ENCODE data around the gene ADCY9. TPM values are rescaled to one million over a fixed set of nuclear protein-coding genes. Genes with fewer than 3 reads are reported as not detected.

Gene ADCY9
- total RNA-seq, 1 experiment from 2014 or later: 4.7 TPM

DNA sequence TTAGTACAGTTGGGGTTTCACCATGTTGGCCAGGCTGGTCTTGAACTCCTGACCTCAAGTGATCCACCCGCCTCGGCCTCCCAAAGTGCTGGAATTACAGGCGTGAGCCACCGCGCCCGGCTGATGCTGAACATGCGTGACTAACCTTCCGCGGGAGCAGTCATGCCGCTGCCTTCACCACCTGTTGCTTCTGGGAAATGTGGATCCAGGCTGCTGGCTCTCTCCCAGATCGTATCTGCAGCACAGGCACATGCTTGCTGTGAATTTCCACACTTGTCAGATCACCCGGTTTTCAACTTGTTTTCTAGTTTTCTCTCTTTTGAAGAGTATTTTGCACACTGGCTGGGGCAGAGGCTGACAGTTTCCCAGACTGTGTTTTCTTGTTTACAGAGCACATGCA lies 97.9 kb downstream of the ADCY9 start:
- H3K79me2 ChIP-seq (ENCODE audit: insufficient read depth, low read length): no peaks in the 10 kb centered on the region
- 0 out of 7 replicates have a peak overlapping the region, but pooled peaks of 1 of the 3 experiments have one; percentile 60 for H3K27ac Mint-ChIP-seq
- no peak overlapping the region for H3K14ac ChIP-seq (ENCODE audit: insufficient read depth, low read length)
- no peak overlapping the region for H4K5ac ChIP-seq (ENCODE audit: insufficient read length, low read depth, low read length)
- no peak overlapping the region for H2BK12ac ChIP-seq (ENCODE audit: insufficient read length, low read depth, low read length)
- no peak overlapping the region for H2BK15ac ChIP-seq (ENCODE audit: low read depth, low read length)
- no peaks in the 10 kb centered on the region for H3K27me3 ChIP-seq (ENCODE audit: insufficient read depth, low read length)
- DNase-seq: no peak
- H3K4me2 ChIP-seq (ENCODE audit: insufficient read depth, insufficient read length, low read length): no peak overlapping the region
- no peaks in the 10 kb centered on the region for H4K20me1 ChIP-seq (ENCODE audit: control insufficient read depth, insufficient read depth, insufficient read length)
- no peak overlapping the region for H3K9ac ChIP-seq (ENCODE audit: extremely low read depth, insufficient read length, low read length)
- no peaks in the 10 kb centered on the region; a peak in 1 of 7 replicates for H3K36me3 Mint-ChIP-seq (ENCODE audit: insufficient read depth in 1 of 3, low read depth in 3 of 3)
- no peak overlapping the region for H4K91ac ChIP-seq (ENCODE audit: insufficient read length, low read depth, low read length)
- H3K18ac ChIP-seq (ENCODE audit: insufficient read length, low read depth, low read length): no peak overlapping the region
- H2AFZ ChIP-seq (ENCODE audit: low read length): no peak overlapping the region
- no peak overlapping the region for H3T11ph ChIP-seq (ENCODE audit: low read length)
- H3K79me1 ChIP-seq (ENCODE audit: insufficient read depth, low read depth, low read length, poor library complexity, severe bottlenecking): no peaks in the 10 kb centered on the region
- no peak overlapping the region for H2BK120ac ChIP-seq (ENCODE audit: low read depth, low read length, poor library complexity, severe bottlenecking)
- H3K4ac ChIP-seq (ENCODE audit: low read depth, low read length): no peak overlapping the region
- H3K4me1 Mint-ChIP-seq: peaks cover 23 to 24% of the 10 kb centered on the region in 2 experiments
- 0 out of 2 replicates have a peak, but pooled peaks cover 2% of the 10 kb centered on the region for H3K27me3 Mint-ChIP-seq (ENCODE audit: low read depth)
- no peak overlapping the region for H4K8ac ChIP-seq (replicated peaks; ENCODE audit: insufficient read length, low read depth, low read length)
- WGBS (ENCODE audit: extremely low coverage, insufficient read length, low lambda C conversion rate): no CpG with 5 or more reads among the region's 12 CpGs
- no peak overlapping the region for H2BK20ac ChIP-seq (ENCODE audit: low read depth, low read length, poor library complexity, severe bottlenecking)
- H2BK5ac ChIP-seq (ENCODE audit: insufficient read length, low read length): no peak overlapping the region
- H2AK5ac ChIP-seq (ENCODE audit: insufficient read length, low read length): no peak overlapping the region
- H3K9me3 Mint-ChIP-seq: no peaks in the 10 kb centered on the region
- H3K27ac ChIP-seq (ENCODE audit: insufficient read length, low read depth, low read length): no peak overlapping the region
- H3K4me1 ChIP-seq (ENCODE audit: insufficient read depth, low read length): peaks cover 4% of the 10 kb centered on the region; the same call in 1 of the 2 replicates
- H3K9me3 ChIP-seq (ENCODE audit: control insufficient read depth, low read depth, low read length): no peaks in the 10 kb centered on the region
- TF ChIP-seq, protein P1, sequence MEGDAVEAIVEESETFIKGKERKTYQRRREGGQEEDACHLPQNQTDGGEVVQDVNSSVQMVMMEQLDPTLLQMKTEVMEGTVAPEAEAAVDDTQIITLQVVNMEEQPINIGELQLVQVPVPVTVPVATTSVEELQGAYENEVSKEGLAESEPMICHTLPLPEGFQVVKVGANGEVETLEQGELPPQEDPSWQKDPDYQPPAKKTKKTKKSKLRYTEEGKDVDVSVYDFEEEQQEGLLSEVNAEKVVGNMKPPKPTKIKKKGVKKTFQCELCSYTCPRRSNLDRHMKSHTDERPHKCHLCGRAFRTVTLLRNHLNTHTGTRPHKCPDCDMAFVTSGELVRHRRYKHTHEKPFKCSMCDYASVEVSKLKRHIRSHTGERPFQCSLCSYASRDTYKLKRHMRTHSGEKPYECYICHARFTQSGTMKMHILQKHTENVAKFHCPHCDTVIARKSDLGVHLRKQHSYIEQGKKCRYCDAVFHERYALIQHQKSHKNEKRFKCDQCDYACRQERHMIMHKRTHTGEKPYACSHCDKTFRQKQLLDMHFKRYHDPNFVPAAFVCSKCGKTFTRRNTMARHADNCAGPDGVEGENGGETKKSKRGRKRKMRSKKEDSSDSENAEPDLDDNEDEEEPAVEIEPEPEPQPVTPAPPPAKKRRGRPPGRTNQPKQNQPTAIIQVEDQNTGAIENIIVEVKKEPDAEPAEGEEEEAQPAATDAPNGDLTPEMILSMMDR (conservative IDR thresholded peaks at IDR 0.05): no peak
- H3K4me3 Mint-ChIP-seq: no peak overlapping the region
- H3K23ac ChIP-seq (ENCODE audit: insufficient read length, low read depth, low read length): no peak overlapping the region
- H3K56ac ChIP-seq (ENCODE audit: insufficient read length, low read depth, low read length): no peak overlapping the region
- no peaks in the 10 kb centered on the region for H3K23me2 ChIP-seq (ENCODE audit: insufficient read length, low read depth, low read length, poor library complexity, severe bottlenecking)

Measured in H9 (cell line).